Panc1 (cell line): Measurements from ENCODE around the gene LZTFL1.

Experiments used
- CTCF ChIP-seq: fragments of 450-650 bp; IDR thresholded peaks from 2 replicates; pipeline ENCODE4 v1.5.1; 2017; ENCODE audit warnings: mild to moderate bottlenecking
- POLR2AphosphoS5 ChIP-seq: IDR thresholded peaks from 2 replicates; pipeline ENCODE4 v1.6.1; 2012; ENCODE audit warnings: mild to moderate bottlenecking, low read depth, low read length, moderate library complexity

GRCh38 chr3:45782381-45782780 lies 59.5 kb downstream of the LZTFL1 start:
- no peak for TF ChIP-seq CTCF
- no peak for TF ChIP-seq POLR2AphosphoS5
